ENCODE results near the gene TNNT2.

The TNNT2 gene

GRCh38 chr1:201309416-201309815, 68.1 kb downstream of the TNNT2 start:
- DNase-seq: no peak
